ENCODE results near the gene CALML5.

The CALML5 gene

DNA sequence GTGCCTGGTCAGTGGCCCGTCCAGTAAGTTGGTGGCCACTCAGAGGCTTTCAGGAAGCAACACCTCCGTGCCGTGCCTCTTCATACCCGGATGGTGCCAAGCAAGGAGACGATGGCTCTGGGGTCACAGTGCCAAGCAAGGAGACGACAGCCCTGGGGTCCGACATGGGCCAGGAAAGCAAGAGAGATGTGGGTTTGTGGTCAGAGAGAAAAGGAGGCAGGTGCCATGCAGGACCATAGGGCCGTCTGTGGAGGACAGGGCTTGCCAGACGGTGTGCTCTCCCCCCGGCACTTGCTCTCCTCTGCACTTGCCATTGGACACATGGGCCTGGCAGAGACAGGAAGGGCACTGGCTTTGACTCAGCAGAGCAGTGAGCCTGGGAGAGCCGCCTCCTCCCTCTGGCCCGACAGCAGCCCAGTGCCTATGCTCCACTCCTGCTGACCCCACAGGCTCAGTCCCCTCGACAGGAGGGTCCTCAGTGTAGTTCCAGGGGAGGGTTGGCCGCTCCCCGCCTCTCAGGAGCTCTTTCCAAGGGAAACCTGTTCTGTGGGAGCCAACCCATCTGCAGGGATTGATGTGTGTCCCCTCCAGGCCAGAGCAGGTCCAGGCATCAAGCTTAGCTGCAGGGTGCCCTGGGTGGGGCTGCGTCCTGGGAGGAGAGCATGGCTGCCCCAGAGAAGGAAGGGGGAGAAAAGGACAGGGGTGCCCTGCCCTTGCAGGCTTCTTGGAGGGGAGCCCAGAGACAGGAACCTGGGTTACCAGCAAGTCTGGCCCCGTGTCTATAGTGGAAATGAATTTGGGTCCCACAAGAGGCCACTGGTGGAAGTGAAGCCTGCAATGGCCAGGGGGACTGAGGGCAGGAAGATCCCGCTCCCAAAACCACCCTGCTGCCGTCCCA is 7.6 kb upstream of the CALML5 start:
- Histone ChIP-seq H3K9me2 (replicated peaks; ENCODE audit: insufficient read depth, low read length) (no peaks in the 10 kb centered on the region), H2AFZ (ENCODE audit: low read depth, low read length, severe bottlenecking) (no peak overlapping the region), H3K9me3 (ENCODE audit: insufficient read depth, low read length) (no peaks in the 10 kb centered on the region), H3K27me3 (ENCODE audit: low read length) (no peaks in the 10 kb centered on the region), H3K27ac (ENCODE audit: low read depth, low read length) (no peak overlapping the region), H4K20me1 (ENCODE audit: low read depth, low read length) (no peaks in the 10 kb centered on the region), H3K36me3 (ENCODE audit: low read length) (no peaks in the 10 kb centered on the region), H3K9ac (ENCODE audit: low read length) (no peak overlapping the region), H3F3A (ENCODE audit: insufficient read depth) (no peaks in the 10 kb centered on the region), H3K79me2 (ENCODE audit: insufficient read depth, low read length) (no peaks in the 10 kb centered on the region), H3K4me2 (ENCODE audit: low read depth, low read length, poor library complexity, severe bottlenecking) (no peak overlapping the region), H3K4me3 (ENCODE audit: insufficient read depth, low read length, poor library complexity, severe bottlenecking) (no peak overlapping the region)
- TF ChIP-seq, protein P1, sequence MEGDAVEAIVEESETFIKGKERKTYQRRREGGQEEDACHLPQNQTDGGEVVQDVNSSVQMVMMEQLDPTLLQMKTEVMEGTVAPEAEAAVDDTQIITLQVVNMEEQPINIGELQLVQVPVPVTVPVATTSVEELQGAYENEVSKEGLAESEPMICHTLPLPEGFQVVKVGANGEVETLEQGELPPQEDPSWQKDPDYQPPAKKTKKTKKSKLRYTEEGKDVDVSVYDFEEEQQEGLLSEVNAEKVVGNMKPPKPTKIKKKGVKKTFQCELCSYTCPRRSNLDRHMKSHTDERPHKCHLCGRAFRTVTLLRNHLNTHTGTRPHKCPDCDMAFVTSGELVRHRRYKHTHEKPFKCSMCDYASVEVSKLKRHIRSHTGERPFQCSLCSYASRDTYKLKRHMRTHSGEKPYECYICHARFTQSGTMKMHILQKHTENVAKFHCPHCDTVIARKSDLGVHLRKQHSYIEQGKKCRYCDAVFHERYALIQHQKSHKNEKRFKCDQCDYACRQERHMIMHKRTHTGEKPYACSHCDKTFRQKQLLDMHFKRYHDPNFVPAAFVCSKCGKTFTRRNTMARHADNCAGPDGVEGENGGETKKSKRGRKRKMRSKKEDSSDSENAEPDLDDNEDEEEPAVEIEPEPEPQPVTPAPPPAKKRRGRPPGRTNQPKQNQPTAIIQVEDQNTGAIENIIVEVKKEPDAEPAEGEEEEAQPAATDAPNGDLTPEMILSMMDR (IDR thresholded peaks at IDR 0.05; ENCODE audit: insufficient read depth, low read length, poor library complexity, severe bottlenecking) = no peak
- no peak for TF ChIP-seq EZH2phosphoT487 (conservative IDR thresholded peaks at IDR 0.05; ENCODE audit: low read length)

DNA sequence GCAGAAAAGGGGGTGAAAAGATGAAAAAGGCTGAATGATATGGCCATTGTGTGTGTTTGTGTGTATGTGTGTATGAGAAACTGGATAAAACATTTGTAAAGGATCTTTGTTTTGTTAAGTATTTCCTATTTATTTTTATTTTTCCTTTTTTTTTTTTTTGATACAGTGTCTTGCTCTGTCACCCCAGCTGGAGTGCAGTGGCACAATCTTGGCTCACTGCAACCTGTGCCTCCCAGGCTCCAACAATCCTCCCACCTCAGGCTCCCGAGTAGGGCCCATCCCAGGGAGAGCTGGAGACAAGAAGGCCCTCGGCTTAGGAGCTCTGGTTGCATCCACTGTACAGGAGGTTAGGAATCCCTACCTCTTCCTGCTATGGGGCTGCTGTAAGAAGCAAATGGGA is 6.9 kb upstream of the CALML5 start:
- no peaks in the 10 kb centered on the region for H3F3A ChIP-seq (ENCODE audit: insufficient read depth)
- H3K79me2 ChIP-seq (ENCODE audit: insufficient read depth, low read length) = no peaks in the 10 kb centered on the region
- no peak overlapping the region for H3K9ac ChIP-seq (ENCODE audit: low read length)
- H4K20me1 ChIP-seq (ENCODE audit: low read depth, low read length) = no peaks in the 10 kb centered on the region
- no peaks in the 10 kb centered on the region for H3K9me3 ChIP-seq (ENCODE audit: insufficient read depth, low read length)
- no peak overlapping the region for H2AFZ ChIP-seq (ENCODE audit: low read depth, low read length, severe bottlenecking)
- H3K4me3 ChIP-seq (ENCODE audit: insufficient read depth, low read length, poor library complexity, severe bottlenecking) = no peak overlapping the region
- no peak overlapping the region for H3K27ac ChIP-seq (ENCODE audit: low read depth, low read length)
- TF ChIP-seq, protein P1 (IDR thresholded peaks at IDR 0.05; ENCODE audit: insufficient read depth, low read length, poor library complexity, severe bottlenecking) = no peak
- TF ChIP-seq EZH2phosphoT487 (conservative IDR thresholded peaks at IDR 0.05; ENCODE audit: low read length) = no peak
- no peaks in the 10 kb centered on the region for H3K27me3 ChIP-seq (ENCODE audit: low read length)
- H3K4me2 ChIP-seq (ENCODE audit: low read depth, low read length, poor library complexity, severe bottlenecking) = no peak overlapping the region
- H3K9me2 ChIP-seq (replicated peaks; ENCODE audit: insufficient read depth, low read length) = no peaks in the 10 kb centered on the region
- H3K36me3 ChIP-seq (ENCODE audit: low read length) = no peaks in the 10 kb centered on the region

DNA sequence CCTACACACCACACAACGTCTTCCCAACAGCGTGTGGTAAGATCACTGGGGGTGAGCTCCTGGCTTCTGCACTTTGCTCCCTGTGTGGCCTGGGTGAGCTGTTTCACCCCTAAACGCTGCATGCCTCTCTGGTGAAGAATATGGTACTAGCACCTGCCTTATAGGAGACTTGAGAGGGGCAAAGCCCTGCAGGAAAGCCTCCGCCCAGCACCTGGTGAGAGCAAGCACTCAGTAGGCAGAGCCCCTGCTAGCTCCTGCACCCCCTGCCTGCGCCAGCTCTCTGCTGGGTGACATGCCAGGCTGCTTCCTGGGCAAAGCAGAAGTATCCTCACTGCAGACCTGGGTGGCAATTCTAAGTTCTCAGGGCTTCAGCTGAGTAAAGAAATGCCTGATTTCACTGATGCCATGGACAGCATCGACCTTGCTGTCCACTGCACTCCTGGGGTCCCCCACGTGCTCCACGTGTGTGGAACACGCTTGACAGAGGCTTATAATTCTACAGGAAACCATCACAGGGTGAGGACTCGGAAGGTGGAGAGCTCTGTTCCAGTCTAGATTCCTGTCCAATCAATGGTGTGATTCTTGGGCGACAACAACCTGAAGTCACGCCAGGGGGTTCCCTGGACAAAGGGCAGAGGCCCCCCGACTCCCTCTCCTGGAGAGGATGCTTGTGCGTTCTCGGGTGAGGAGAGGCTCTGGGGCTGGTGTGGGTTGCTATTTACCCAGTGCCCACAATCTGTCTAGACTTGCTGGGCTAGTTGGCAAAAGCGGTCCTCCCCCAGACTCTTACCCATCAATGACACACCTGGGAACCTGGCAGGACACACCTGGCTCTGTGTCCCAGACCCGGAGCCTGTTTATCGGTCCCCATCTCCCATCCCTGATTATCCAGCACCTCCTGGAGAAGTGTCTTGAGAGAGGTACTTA is 5.0 kb upstream of the CALML5 start:
- no peaks in the 10 kb centered on the region for H3K27me3 ChIP-seq (ENCODE audit: low read length)
- no peak overlapping the region for H2AFZ ChIP-seq (ENCODE audit: low read depth, low read length, severe bottlenecking)
- no peaks in the 10 kb centered on the region for H3K36me3 ChIP-seq (ENCODE audit: low read length)
- no peak overlapping the region for H3K4me2 ChIP-seq (ENCODE audit: low read depth, low read length, poor library complexity, severe bottlenecking)
- no peak for TF ChIP-seq EZH2phosphoT487 (conservative IDR thresholded peaks at IDR 0.05; ENCODE audit: low read length)
- no peaks in the 10 kb centered on the region for H3K9me2 ChIP-seq (replicated peaks; ENCODE audit: insufficient read depth, low read length)
- no peaks in the 10 kb centered on the region for H3F3A ChIP-seq (ENCODE audit: insufficient read depth)
- H3K9me3 ChIP-seq (ENCODE audit: insufficient read depth, low read length) = no peaks in the 10 kb centered on the region
- H3K79me2 ChIP-seq (ENCODE audit: insufficient read depth, low read length) = no peaks in the 10 kb centered on the region
- H4K20me1 ChIP-seq (ENCODE audit: low read depth, low read length) = no peaks in the 10 kb centered on the region
- no peak overlapping the region for H3K9ac ChIP-seq (ENCODE audit: low read length)
- no peak overlapping the region for H3K27ac ChIP-seq (ENCODE audit: low read depth, low read length)
- no peak overlapping the region for H3K4me3 ChIP-seq (ENCODE audit: insufficient read depth, low read length, poor library complexity, severe bottlenecking)
